HG02970 (cell line): ENCODE results near the gene NLRC3.
"Not testable (repeated sequence)": the region's sequence is repeated elsewhere in the genome, so short reads cannot be mapped to it uniquely, and the experiment has no call there.

ENCODE experiments used
- ATAC-seq: cut with Tn5 transposase; IDR thresholded peaks from one replicate; pipeline ENCODE4 v1.9.1; 2021; ENCODE audit warnings: mild to moderate bottlenecking, moderate library complexity, moderate number of reproducible peaks; ENCODE audit not compliant: unreplicated experiment, low FRiP score

NLRC3 gene

GRCh38 chr16:3550851-3551847 is 26.1 kb downstream of the NLRC3 start:
- ATAC-seq: no peak

GRCh38 chr16:3549906-3550305 is 27.3 kb downstream of the NLRC3 start:
- no peak for ATAC-seq

- ATAC-seq: no peak
These were observed 28.3 kb downstream of the NLRC3 start for GRCh38 chr16:3548859-3549258.

- ATAC-seq: no peak
These were observed 28.8 kb downstream of the NLRC3 start for GRCh38 chr16:3548445-3548844.

GRCh38 chr16:3546986-3547682 is 30.1 kb downstream of the NLRC3 start:
- no peak for ATAC-seq

GRCh38 chr16:3542601-3543373 is 34.4 kb downstream of the NLRC3 start:
- ATAC-seq: no peak

GRCh38 chr16:3541527-3542155 is 35.6 kb downstream of the NLRC3 start:
- no peak for ATAC-seq

GRCh38 chr16:3538222-3538621 is 39.0 kb downstream of the NLRC3 start:
- ATAC-seq: no peak

- ATAC-seq: no peak
These were observed 40.4 kb downstream of the NLRC3 start for GRCh38 chr16:3536851-3537250.

GRCh38 chr16:3536271-3536731 is 40.9 kb downstream of the NLRC3 start:
- ATAC-seq: no peak

- ATAC-seq: no peak
These were observed 43.1 kb downstream of the NLRC3 start for GRCh38 chr16:3534126-3534525.

GRCh38 chr16:3532741-3533140 is 44.5 kb downstream of the NLRC3 start:
- ATAC-seq: no peak

GRCh38 chr16:3530371-3530914 is 46.8 kb downstream of the NLRC3 start:
- ATAC-seq: no peak

- ATAC-seq: no peak
These were observed 48.0 kb downstream of the NLRC3 start for GRCh38 chr16:3529175-3529574.

GRCh38 chr16:3528406-3528805 is 48.8 kb downstream of the NLRC3 start:
- ATAC-seq: no peak

- not testable (repeated sequence) for ATAC-seq
These were observed 49.9 kb downstream of the NLRC3 start for GRCh38 chr16:3527216-3527829.

- ATAC-seq: no peak
These were observed 51.3 kb downstream of the NLRC3 start for GRCh38 chr16:3525951-3526350.

- ATAC-seq: no peak
These were observed 53.9 kb downstream of the NLRC3 start for GRCh38 chr16:3523281-3523680.

GRCh38 chr16:3520841-3521240 is 56.4 kb downstream of the NLRC3 start:
- ATAC-seq: no peak
